Measurements from ENCODE around the gene ELOVL1.
"Not testable (repeated sequence)": the region's sequence is repeated elsewhere in the genome, so short reads cannot be mapped to it uniquely, and the experiment has no call there.

Gene ELOVL1

DNA sequence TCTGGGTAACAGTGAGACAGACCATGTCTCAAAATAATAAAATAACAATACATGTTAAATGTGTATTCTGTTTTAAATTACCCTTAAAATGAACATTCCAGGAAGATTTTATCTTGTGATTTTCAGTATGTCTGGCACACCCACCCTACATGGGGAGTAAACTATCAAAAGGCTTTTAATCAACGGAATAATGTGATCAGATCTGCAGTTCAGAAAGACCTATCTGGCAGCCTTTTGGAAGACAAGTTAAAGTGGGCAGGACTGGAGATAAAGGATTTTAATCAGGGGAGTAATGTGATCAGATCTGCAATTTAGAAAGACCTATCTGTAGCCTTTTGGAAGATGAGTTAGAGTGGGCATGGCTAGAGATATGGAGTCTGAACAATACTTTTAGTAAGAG lies 11.7 kb upstream of the ELOVL1 start:
- H3K4me3 ChIP-seq (ENCODE audit: low read depth in 1 of 2, low read length in 2 of 2) = no peak overlapping the region
- peaks cover 21 to 27% of the 10 kb centered on the region in 2 donors for H3K36me3 ChIP-seq (ENCODE audit: control insufficient read depth in 1 of 2, insufficient read depth in 2 of 2, low read length in 2 of 2)
- no peaks in the 10 kb centered on the region for H3K9me3 ChIP-seq (ENCODE audit: control insufficient read depth in 1 of 2, low read length in 2 of 2)
- H3K27me3 ChIP-seq (ENCODE audit: low read depth, low read length) = no peaks in the 10 kb centered on the region
- H3K27ac ChIP-seq (ENCODE audit: low read length) = no peak overlapping the region
- H3K4me1 ChIP-seq (ENCODE audit: control insufficient read depth in 1 of 2, insufficient read depth in 2 of 2, low read length in 2 of 2) = peaks cover 7 to 13% of the 10 kb centered on the region in 2 donors

DNA sequence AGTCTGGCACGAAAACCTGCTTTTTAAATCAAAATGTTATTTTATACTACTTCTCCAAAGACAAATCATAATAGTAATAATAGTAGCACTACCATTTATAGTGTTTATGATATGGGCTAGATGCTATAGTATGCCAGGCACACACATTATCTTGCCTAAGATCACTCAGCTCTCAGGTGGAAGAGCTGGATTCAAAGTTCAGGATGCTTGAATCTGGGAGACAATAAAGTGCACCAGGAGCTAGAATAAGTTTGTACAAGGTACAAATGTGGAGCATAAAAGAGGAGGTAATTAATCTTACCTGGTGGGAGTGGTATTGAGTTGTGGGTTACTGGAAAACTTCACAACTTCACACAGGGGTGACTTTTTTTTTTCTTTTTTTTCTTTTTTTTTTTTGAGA lies 10.0 kb upstream of the ELOVL1 start:
- Histone ChIP-seq H3K36me3 (ENCODE audit: control insufficient read depth in 1 of 2, insufficient read depth in 2 of 2, low read length in 2 of 2) (peaks cover 4 to 13% of the 10 kb centered on the region in 2 donors), H3K9me3 (ENCODE audit: control insufficient read depth in 1 of 2, low read length in 2 of 2) (no peaks in the 10 kb centered on the region), H3K27me3 (ENCODE audit: low read depth, low read length) (no peaks in the 10 kb centered on the region), H3K27ac (ENCODE audit: low read length) (no peak overlapping the region), H3K4me1 (ENCODE audit: control insufficient read depth in 1 of 2, insufficient read depth in 2 of 2, low read length in 2 of 2) (peaks cover 7 to 11% of the 10 kb centered on the region in 2 donors), H3K4me3 (ENCODE audit: low read depth in 1 of 2, low read length in 2 of 2) (no peak overlapping the region)

DNA sequence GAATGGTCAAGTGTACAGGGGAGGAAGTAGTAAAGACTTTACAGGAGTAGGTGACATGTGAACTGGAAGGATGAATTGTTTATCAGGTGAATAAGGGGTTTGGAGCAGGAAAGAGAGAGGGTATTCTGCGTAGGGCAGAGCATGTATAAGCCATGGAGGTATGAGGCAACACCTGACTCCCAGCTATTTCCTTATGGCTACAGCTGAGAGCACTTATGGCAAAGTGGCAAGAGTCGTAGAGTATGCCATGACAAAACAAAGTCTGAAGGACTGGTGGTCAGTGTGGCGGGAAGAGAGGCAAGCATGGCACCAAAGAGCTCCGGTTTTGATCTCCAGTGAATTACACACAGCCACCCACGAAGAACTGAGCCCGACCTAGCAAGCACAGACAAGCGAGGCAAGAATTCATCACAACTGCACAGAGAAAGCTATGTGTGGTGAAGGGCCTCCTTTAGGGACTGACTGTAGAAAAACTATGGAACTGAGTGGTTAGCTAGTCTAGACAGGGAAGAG lies 9.0 kb upstream of the ELOVL1 start:
- Histone ChIP-seq H3K27me3 (ENCODE audit: low read depth, low read length) (no peaks in the 10 kb centered on the region), H3K9me3 (ENCODE audit: control insufficient read depth in 1 of 2, low read length in 2 of 2) (no peaks in the 10 kb centered on the region), H3K4me1 (ENCODE audit: control insufficient read depth in 1 of 2, insufficient read depth in 2 of 2, low read length in 2 of 2) (peaks cover under 1 to 3% of the 10 kb centered on the region in 2 donors), H3K36me3 (ENCODE audit: control insufficient read depth in 1 of 2, insufficient read depth in 2 of 2, low read length in 2 of 2) (peaks cover 0 to 10% of the 10 kb centered on the region in 2 donors), H3K27ac (ENCODE audit: low read length) (no peak overlapping the region), H3K4me3 (ENCODE audit: low read depth in 1 of 2, low read length in 2 of 2) (no peak overlapping the region)

DNA sequence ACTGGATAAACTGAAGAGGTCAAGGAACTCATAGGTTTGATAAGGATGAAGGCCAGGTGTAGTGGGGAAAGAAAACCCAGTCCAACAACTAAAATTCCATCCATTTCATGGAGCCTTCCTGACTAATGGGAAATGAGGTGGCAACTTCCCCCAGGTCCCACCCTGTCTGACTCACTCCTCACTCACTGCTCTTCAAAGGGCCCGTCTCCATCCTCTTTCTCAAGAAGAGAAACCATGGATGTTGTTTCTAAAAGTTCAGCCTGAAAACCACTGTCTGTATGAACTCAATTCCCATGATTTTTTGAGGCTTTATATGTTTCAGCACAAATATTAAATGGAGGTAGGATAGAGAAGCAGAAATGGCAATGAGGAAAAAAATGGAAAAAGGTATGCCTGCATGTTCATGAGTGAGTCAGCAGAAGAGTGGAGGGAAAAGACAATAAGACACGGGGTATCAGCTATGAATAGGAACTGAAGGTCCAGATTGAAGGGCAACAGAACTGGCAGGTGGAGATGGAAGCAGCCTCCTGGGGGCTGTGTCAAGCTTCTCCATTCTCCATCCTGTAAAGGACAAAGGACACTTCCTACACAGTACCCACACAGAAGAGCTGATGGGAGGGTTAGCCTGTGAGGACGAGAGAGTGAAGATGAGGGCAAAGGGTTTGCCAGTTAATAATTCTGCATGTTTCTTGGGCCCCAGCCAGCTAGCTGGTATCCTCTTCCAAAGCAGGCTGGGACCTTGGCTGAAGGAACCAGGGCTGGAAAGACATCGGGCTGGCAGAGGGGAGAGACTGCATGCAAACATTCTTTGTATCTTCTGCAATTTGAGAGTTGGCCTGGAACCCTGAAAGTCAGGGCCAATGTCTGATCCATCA lies 5.5 kb upstream of the ELOVL1 start:
- Histone ChIP-seq H3K4me1 (ENCODE audit: control insufficient read depth in 1 of 2, insufficient read depth in 2 of 2, low read length in 2 of 2) (peaks cover 6% of the 10 kb centered on the region in 2 donors), H3K27me3 (ENCODE audit: low read depth, low read length) (no peaks in the 10 kb centered on the region), H3K4me3 (ENCODE audit: low read depth in 1 of 2, low read length in 2 of 2) (no peak overlapping the region), H3K9me3 (ENCODE audit: control insufficient read depth in 1 of 2, low read length in 2 of 2) (no peaks in the 10 kb centered on the region), H3K27ac (ENCODE audit: low read length) (peak overlapping the region; percentile 13), H3K36me3 (ENCODE audit: control insufficient read depth in 1 of 2, insufficient read depth in 2 of 2, low read length in 2 of 2) (peaks cover 0 to 7% of the 10 kb centered on the region in 2 donors)

DNA sequence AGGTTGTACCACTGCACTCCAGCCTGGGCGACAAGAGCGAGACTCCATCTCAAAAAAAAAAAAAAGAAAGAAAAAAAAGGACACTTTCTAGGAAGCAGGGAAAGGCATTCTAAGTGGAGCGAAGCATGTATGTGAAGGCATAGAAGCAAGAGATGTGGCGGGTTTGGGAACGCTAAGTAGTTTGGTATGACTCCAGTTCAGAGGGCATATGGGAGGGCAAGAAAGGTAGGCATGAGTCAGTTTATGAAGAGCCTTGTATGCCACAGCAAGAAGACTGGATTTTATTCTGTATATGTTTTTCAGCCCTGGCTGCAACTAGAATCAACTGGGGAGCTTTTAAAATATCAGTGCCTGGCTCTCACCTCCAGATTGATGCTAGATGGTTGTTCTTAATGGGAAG lies 4.4 kb upstream of the ELOVL1 start:
- Histone ChIP-seq H3K9me3 (ENCODE audit: control insufficient read depth in 1 of 2, low read length in 2 of 2) (no peaks in the 10 kb centered on the region), H3K4me3 (ENCODE audit: low read depth in 1 of 2, low read length in 2 of 2) (no peak overlapping the region), H3K4me1 (ENCODE audit: control insufficient read depth in 1 of 2, insufficient read depth in 2 of 2, low read length in 2 of 2) (peaks cover 7 to 9% of the 10 kb centered on the region in 2 donors), H3K27ac (ENCODE audit: low read length) (no peak overlapping the region), H3K36me3 (ENCODE audit: control insufficient read depth in 1 of 2, insufficient read depth in 2 of 2, low read length in 2 of 2) (peaks cover 0 to 7% of the 10 kb centered on the region in 2 donors), H3K27me3 (ENCODE audit: low read depth, low read length) (no peaks in the 10 kb centered on the region)

DNA sequence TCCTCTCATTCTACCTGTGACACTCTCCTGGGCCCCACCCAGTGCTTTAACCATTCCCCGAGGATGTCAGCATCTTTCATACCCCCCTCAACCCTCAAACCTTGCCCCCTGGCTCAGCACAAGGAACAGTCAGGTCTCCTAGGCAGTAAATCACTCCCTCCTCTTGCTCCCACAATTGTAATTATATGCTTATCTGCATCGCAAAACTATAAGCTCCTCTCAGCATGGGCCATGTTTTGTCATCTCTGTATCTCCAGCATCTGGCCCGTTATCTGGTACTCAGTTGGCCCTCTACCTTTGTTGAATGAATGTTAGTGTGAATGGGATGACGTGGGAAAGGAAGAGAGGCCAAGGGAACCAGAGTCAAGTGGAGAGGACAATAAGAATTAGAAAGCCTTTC lies 2.8 kb upstream of the ELOVL1 start:
- no peaks in the 10 kb centered on the region for H3K27me3 ChIP-seq (ENCODE audit: low read depth, low read length)
- no peak overlapping the region for H3K27ac ChIP-seq (ENCODE audit: low read length)
- H3K4me3 ChIP-seq (ENCODE audit: low read depth in 1 of 2, low read length in 2 of 2) = no peak overlapping the region
- H3K4me1 ChIP-seq (ENCODE audit: control insufficient read depth in 1 of 2, insufficient read depth in 2 of 2, low read length in 2 of 2) = peaks cover 16 to 22% of the 10 kb centered on the region in 2 donors
- no peaks in the 10 kb centered on the region for H3K9me3 ChIP-seq (ENCODE audit: control insufficient read depth in 1 of 2, low read length in 2 of 2)
- peaks cover 0 to 9% of the 10 kb centered on the region in 2 donors for H3K36me3 ChIP-seq (ENCODE audit: control insufficient read depth in 1 of 2, insufficient read depth in 2 of 2, low read length in 2 of 2)

DNA sequence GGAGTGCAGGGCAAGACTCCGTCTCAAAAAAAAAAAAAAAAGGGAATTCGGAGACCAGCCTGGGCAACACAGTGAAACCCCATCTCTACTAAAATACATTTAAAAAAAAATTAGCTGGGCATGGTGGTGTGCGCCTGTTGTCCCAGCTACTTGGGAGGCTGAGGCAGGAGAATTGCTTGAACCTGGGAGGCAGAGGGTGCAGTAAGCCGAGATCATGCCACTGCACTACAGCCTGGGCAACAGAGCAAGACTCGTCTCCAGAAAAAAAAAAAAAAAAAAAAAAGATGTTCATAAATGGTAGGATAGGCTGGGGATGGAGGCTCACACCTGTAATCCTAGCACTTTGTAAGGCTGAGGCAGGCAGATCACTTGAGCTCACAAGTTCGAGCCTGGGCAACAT lies 2.0 kb upstream of the ELOVL1 start:
- H3K4me1 ChIP-seq (ENCODE audit: control insufficient read depth in 1 of 2, insufficient read depth in 2 of 2, low read length in 2 of 2) = peaks cover 16 to 26% of the 10 kb centered on the region in 2 donors

DNA sequence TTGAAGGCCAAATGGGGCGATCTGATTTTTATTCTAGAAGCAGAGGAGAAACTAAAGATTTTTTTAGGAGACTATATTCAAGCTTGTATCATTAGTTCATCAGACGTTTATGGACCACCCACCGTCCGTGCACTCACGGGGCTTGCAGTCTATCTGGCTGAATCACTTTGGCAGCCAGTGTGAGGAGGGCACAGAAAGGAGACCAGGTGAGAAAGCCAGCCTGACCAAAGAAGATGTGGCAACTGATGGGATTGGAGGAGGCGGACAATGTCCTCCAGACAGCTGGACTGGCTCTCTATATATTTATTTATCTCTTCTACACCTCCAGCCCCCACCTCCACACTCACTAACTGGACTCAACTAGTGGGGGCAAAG lies 822 bp upstream of the ELOVL1 start:
- H3K27ac ChIP-seq (ENCODE audit: low read length) = peak overlapping the region; percentile 93
- peaks cover 16 to 26% of the 10 kb centered on the region in 2 donors for H3K4me1 ChIP-seq (ENCODE audit: control insufficient read depth in 1 of 2, insufficient read depth in 2 of 2, low read length in 2 of 2)
- H3K4me3 ChIP-seq (ENCODE audit: low read depth in 1 of 2, low read length in 2 of 2) = peak overlapping the region; percentile 70 to 91
- no peaks in the 10 kb centered on the region for H3K27me3 ChIP-seq (ENCODE audit: low read depth, low read length)
- H3K36me3 ChIP-seq (ENCODE audit: control insufficient read depth in 1 of 2, insufficient read depth in 2 of 2, low read length in 2 of 2) = peaks cover 12 to 28% of the 10 kb centered on the region in 2 donors
- no peaks in the 10 kb centered on the region for H3K9me3 ChIP-seq (ENCODE audit: control insufficient read depth in 1 of 2, low read length in 2 of 2)

More for the DNA sequence above, 2.0 kb upstream of the ELOVL1 start:
- H3K4me3 ChIP-seq (ENCODE audit: low read depth in 1 of 2, low read length in 2 of 2); H3K27ac ChIP-seq (ENCODE audit: low read length); H3K9me3 ChIP-seq (ENCODE audit: control insufficient read depth in 1 of 2, low read length in 2 of 2); H3K27me3 ChIP-seq (ENCODE audit: low read depth, low read length): not testable (repeated sequence)
- peaks cover under 1 to 17% of the 10 kb centered on the region in 2 donors for H3K36me3 ChIP-seq (ENCODE audit: control insufficient read depth in 1 of 2, insufficient read depth in 2 of 2, low read length in 2 of 2)

DNA sequence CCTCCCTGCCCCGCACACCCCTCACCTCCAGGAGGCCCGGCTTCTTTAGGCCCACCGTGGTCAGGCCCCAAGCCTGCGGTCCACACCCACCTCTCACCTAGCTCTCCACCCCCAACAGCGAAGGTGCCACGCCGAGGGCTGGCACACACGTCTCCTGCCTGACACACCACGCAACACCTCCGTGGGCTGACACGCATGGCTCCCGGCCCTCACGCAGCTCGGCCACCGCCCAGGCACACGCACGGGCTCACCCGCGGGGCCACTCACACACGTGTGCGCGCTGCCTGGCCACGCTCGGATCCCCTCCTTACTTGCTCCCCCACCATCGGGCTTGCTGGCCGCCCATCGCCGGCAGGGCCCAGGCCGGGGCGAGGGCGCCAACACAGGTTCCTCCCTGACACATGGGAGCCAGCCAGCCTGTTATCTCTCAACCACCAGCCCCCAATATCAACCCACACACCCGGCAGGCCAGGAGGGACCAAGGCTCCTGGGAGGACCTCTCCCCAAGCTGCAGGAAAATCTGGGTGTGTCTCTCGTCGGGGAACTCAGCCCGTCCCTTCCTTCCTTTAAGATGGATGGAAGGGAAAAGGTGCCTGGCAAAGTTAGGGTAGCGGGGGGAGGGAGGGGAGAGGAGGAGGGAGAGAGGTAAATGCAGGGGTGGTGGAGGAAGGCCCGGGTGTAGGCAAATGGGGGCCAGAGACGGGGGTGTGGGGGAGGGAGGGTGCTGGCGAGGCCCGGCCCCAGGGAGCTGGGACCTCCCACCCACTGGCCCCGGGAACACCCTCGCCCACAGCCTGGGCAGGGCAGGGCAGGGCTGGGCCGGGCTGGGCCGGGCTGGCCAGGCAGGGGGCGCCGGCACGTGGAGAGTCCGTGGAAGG lies 546 bp downstream of the ELOVL1 start:
- Histone ChIP-seq H3K9me3 (ENCODE audit: control insufficient read depth in 1 of 2, low read length in 2 of 2) (no peaks in the 10 kb centered on the region), H3K27me3 (ENCODE audit: low read depth, low read length) (no peaks in the 10 kb centered on the region), H3K27ac (ENCODE audit: low read length) (peak overlapping the region; percentile 83), H3K4me3 (ENCODE audit: low read depth in 1 of 2, low read length in 2 of 2) (peak overlapping the region; percentile 78 to 91), H3K36me3 (ENCODE audit: control insufficient read depth in 1 of 2, insufficient read depth in 2 of 2, low read length in 2 of 2) (peaks cover 17 to 35% of the 10 kb centered on the region in 2 donors), H3K4me1 (ENCODE audit: control insufficient read depth in 1 of 2, insufficient read depth in 2 of 2, low read length in 2 of 2) (peaks cover 16 to 26% of the 10 kb centered on the region in 2 donors)

DNA sequence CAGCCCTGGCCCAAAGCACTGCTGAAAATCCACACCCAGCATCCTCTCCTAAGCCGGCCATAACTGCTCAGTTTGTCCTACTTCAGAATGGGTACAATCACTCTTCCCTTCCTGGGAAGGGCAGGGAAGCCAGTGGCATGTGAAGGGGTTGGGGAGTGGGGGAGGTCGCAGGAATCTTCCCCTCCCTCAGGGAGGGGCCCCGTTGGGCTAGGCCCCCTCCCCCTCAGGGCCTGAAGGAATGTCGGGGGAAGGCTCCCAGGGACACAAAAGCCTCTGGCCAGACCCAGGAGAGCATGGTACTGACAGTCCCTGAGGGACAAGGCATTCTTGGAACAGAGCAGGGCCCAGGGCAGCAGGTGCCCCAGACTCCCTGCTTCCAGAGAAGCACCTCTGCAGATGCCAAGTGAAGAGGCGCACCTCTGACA lies 1.2 kb downstream of the ELOVL1 start:
- Histone ChIP-seq H3K36me3 (ENCODE audit: control insufficient read depth in 1 of 2, insufficient read depth in 2 of 2, low read length in 2 of 2) (peaks cover 23 to 41% of the 10 kb centered on the region in 2 donors), H3K27me3 (ENCODE audit: low read depth, low read length) (no peaks in the 10 kb centered on the region), H3K4me3 (ENCODE audit: low read depth in 1 of 2, low read length in 2 of 2) (peak overlapping the region; percentile 78 to 91), H3K27ac (ENCODE audit: low read length) (peak overlapping the region; percentile 83), H3K9me3 (ENCODE audit: control insufficient read depth in 1 of 2, low read length in 2 of 2) (no peaks in the 10 kb centered on the region), H3K4me1 (ENCODE audit: control insufficient read depth in 1 of 2, insufficient read depth in 2 of 2, low read length in 2 of 2) (peaks cover 16 to 26% of the 10 kb centered on the region in 2 donors)

DNA sequence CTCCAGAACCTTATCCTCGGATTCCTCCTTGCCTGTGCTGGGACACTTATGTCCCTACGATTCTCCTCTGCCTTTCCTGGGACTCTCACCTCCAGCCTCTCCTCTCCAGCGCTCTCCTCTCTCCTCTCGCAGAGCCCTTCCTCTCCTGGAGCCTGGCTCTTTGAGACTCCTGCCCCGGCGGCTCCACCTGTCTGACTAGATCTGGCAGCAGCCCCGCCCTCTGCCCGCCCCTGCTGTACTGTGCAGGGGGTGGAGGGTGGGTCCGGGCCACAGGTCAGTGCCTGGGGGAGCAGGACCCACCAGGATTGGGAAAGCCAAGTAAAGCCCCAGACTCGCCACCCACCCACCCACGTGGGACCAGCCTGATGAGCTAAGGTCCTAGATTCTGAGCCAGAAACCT lies 1.6 kb downstream of the ELOVL1 start:
- Histone ChIP-seq H3K4me1 (ENCODE audit: control insufficient read depth in 1 of 2, insufficient read depth in 2 of 2, low read length in 2 of 2) (peaks cover 16 to 26% of the 10 kb centered on the region in 2 donors), H3K4me3 (ENCODE audit: low read depth in 1 of 2, low read length in 2 of 2) (peak overlapping the region; percentile 78 to 91), H3K27ac (ENCODE audit: low read length) (peak overlapping the region; percentile 83), H3K36me3 (ENCODE audit: control insufficient read depth in 1 of 2, insufficient read depth in 2 of 2, low read length in 2 of 2) (peaks cover 28 to 46% of the 10 kb centered on the region in 2 donors), H3K27me3 (ENCODE audit: low read depth, low read length) (no peaks in the 10 kb centered on the region), H3K9me3 (ENCODE audit: control insufficient read depth in 1 of 2, low read length in 2 of 2) (no peaks in the 10 kb centered on the region)

Data from muscle layer of duodenum (tissue), 2 donors.